OCI-LY7 (cell line): Measurements from ENCODE around the gene H1-8. TPM values are rescaled to one million over a fixed set of nuclear protein-coding genes. Genes with fewer than 3 reads are reported as not detected.

Source experiments
- BruUV-seq: library from RNA; stranded (reverse); fragments of 400-500 nt; replicated peaks from 2 replicates; lab custom pipeline; 2021; lab: Mats Ljungman, UMichigan
- CTCF ChIA-PET: fragments of 300-600 bp; sonication (Branson Sonifier 250); formaldehyde crosslinking; loops from one replicate; lab custom pipeline; 2022; ENCODE audit warnings: antibody characterized with exemption; ENCODE audit not compliant: unreplicated experiment; lab: Charles Lee
- POLR2A ChIA-PET: fragments of 300-600 bp; sonication (Branson Sonifier 250); formaldehyde crosslinking; loops from one replicate; lab custom pipeline; 2022; ENCODE audit warnings: antibody characterized with exemption; lab: Charles Lee
- DNase-seq: peaks from one replicate; pipeline ENCODE4 v3.0.0-alpha.2; 2015; ENCODE audit warnings: low spot score
- H2AFZ ChIP-seq: fragments of 200-600 bp; sonication (generic), shearing (Covaris generic); 2 replicates; pipeline ENCODE4 v1.6.1; 2014; ENCODE audit warnings: mild to moderate bottlenecking, antibody characterized with exemption, low read length, moderate library complexity
- H3K27ac ChIP-seq: fragments of 200-600 bp; sonication (generic); 2 replicates; pipeline ENCODE4 v1.5.1; 2014; ENCODE audit warnings: mixed run types, low read depth, mild to moderate bottlenecking, moderate library complexity, low read length, inconsistent platforms; ENCODE audit not compliant: poor library complexity, severe bottlenecking
- H3K36me3 ChIP-seq: fragments of 200-600 bp; sonication (generic); 2 replicates; pipeline ENCODE4 v1.6.1; 2014; ENCODE audit warnings: mild to moderate bottlenecking, antibody characterized with exemption, low read length, moderate library complexity, mixed read lengths; ENCODE audit not compliant: insufficient read depth
- H3K4me1 ChIP-seq: fragments of 200-600 bp; sonication (generic); 2 replicates; pipeline ENCODE4 v1.5.1; 2014; ENCODE audit warnings: mild to moderate bottlenecking, low read length; ENCODE audit not compliant: insufficient read depth, poor library complexity, severe bottlenecking
- H3K4me2 ChIP-seq: fragments of 200-600 bp; sonication (generic); 2 replicates; pipeline ENCODE4 v1.6.1; 2014; ENCODE audit warnings: mild to moderate bottlenecking, low read length
- H3K4me3 ChIP-seq: fragments of 200-600 bp; sonication (generic); 2 replicates; pipeline ENCODE4 v1.5.1; 2014; ENCODE audit warnings: mild to moderate bottlenecking, low read depth, low read length; ENCODE audit not compliant: poor library complexity, severe bottlenecking
- H3K79me2 ChIP-seq: fragments of 200-600 bp; sonication (generic); 2 replicates; pipeline ENCODE4 v1.6.1; 2016; ENCODE audit warnings: low read depth, mild to moderate bottlenecking, low read length, moderate library complexity, mixed read lengths; ENCODE audit not compliant: insufficient read depth
- H3K9me2 ChIP-seq: fragments of 200-600 bp; sonication (generic); 2 replicates; pipeline ENCODE4 v1.6.1; 2016; ENCODE audit warnings: mild to moderate bottlenecking, low read length, mixed read lengths; ENCODE audit not compliant: insufficient read depth
- H3K9me3 ChIP-seq: fragments of 200-600 bp; sonication (generic); 2 replicates; pipeline ENCODE4 v1.6.1; 2014; ENCODE audit warnings: mild to moderate bottlenecking, mixed run types, low read length, mixed read lengths
- H4K20me1 ChIP-seq: fragments of 200-600 bp; sonication (generic); 2 replicates; pipeline ENCODE4 v1.6.1; 2014; ENCODE audit warnings: mild to moderate bottlenecking, antibody characterized with exemption, low read length, moderate library complexity, mixed read lengths; ENCODE audit not compliant: insufficient read depth
- CTCF ChIP-seq: fragments of 200-600 bp; sonication (generic); conservative IDR thresholded peaks from 2 replicates; pipeline ENCODE4 v1.5.1; 2014; ENCODE audit warnings: mild to moderate bottlenecking, antibody characterized with exemption, low read length, moderate library complexity, mixed read lengths
- EZH2phosphoT487 ChIP-seq: fragments of 200-600 bp; sonication (generic); IDR thresholded peaks from 2 replicates; pipeline ENCODE4 v1.6.1; 2018; ENCODE audit warnings: low read depth, borderline replicate concordance, mild to moderate bottlenecking, mixed run types, antibody characterized with exemption, low read length, moderate library complexity, mixed read lengths
- intact Hi-C: fragments of 100-400 bp; cut with micrococcal nuclease; formaldehyde crosslinking; loops from one replicate; pipeline ENCODE4 v1.10.0; 2022; ENCODE audit not compliant: unreplicated experiment
- total RNA-seq, 2 experiments: library from RNA; depleted of rRNA in 1 of 2; stranded (reverse); fragments of >200 nt in 1 of 2; shearing (Covaris generic) in 1 of 2; gene quantifications; 2 replicates each; pipeline ENCODE4 v1.2.3, GENCODE V29; 2014 to 2022

H1-8 gene
- total RNA-seq, 2 experiments from 2014 or later, result not detected

- H3K4me2 ChIP-seq, result no peak overlapping the region
- H3K27ac ChIP-seq, result no peak overlapping the region
- ChIA-PET CTCF (no interaction called here), POLR2A (no interaction called here)
- TF ChIP-seq EZH2phosphoT487, result no peak
- TF ChIP-seq CTCF, result no peak
- H3K9me2 ChIP-seq, result no peaks in the 10 kb centered on the region
- H3K36me3 ChIP-seq, result no peaks in the 10 kb centered on the region
- no peaks in the 10 kb centered on the region for H4K20me1 ChIP-seq
- BruUV-seq, result no TSS peak
- no peak overlapping the region for H2AFZ ChIP-seq
- no peak for DNase-seq
- H3K4me1 ChIP-seq, result peaks cover 6% of the 10 kb centered on the region
- intact Hi-C loops, result no loop called here
- H3K79me2 ChIP-seq, result no peaks in the 10 kb centered on the region
- H3K4me3 ChIP-seq, result no peak overlapping the region
- H3K9me3 ChIP-seq, result no peaks in the 10 kb centered on the region
Observed at GRCh38 chr3:129520960-129521359, 22.0 kb upstream of the H1-8 start.

GRCh38 chr3:129521611-129522010 lies 21.4 kb upstream of the H1-8 start:
- ChIA-PET POLR2A (no interaction called here), CTCF (no interaction called here)
- H2AFZ ChIP-seq, result no peak overlapping the region
- no peaks in the 10 kb centered on the region for H3K9me2 ChIP-seq
- no peak overlapping the region for H3K27ac ChIP-seq
- peaks cover 12% of the 10 kb centered on the region for H3K4me1 ChIP-seq
- H3K4me2 ChIP-seq, result no peak overlapping the region
- no peak for TF ChIP-seq EZH2phosphoT487
- no peak for TF ChIP-seq CTCF
- no peaks in the 10 kb centered on the region for H3K9me3 ChIP-seq
- no peak overlapping the region for H3K4me3 ChIP-seq
- no peaks in the 10 kb centered on the region for H4K20me1 ChIP-seq
- intact Hi-C loops, result no loop called here
- H3K36me3 ChIP-seq, result no peaks in the 10 kb centered on the region
- H3K79me2 ChIP-seq, result no peaks in the 10 kb centered on the region
- BruUV-seq, result no TSS peak
- DNase-seq, result no peak

- Histone ChIP-seq H3K79me2 (no peaks in the 10 kb centered on the region), H3K36me3 (no peaks in the 10 kb centered on the region), H3K9me2 (no peaks in the 10 kb centered on the region), H3K9me3 (no peaks in the 10 kb centered on the region), H3K4me2 (no peak overlapping the region), H3K27ac (no peak overlapping the region), H2AFZ (no peak overlapping the region), H4K20me1 (no peaks in the 10 kb centered on the region), H3K4me3 (no peak overlapping the region), H3K4me1 (peaks cover 12% of the 10 kb centered on the region)
- BruUV-seq, result no TSS peak
- ChIA-PET CTCF (no interaction called here), POLR2A (no interaction called here)
- no peak for DNase-seq
- no peak for TF ChIP-seq EZH2phosphoT487
- TF ChIP-seq CTCF, result no peak
- intact Hi-C loops, result no loop called here
Observed at GRCh38 chr3:129522953-129523352, 20.0 kb upstream of the H1-8 start.
